ENCODE data around the gene BID.

Gene BID

GRCh38 chr22:17774206-17774925 lies at the start of gene BID:
Gene BID (minus strand): TSS chr22:17774469. CDS start chr22:17750116, 24,353 bp downstream.
- DNase-seq (ENCODE audit: insufficient read length, low spot score) (no peak), FAIRE-seq (peak; percentile 14)

DNA sequence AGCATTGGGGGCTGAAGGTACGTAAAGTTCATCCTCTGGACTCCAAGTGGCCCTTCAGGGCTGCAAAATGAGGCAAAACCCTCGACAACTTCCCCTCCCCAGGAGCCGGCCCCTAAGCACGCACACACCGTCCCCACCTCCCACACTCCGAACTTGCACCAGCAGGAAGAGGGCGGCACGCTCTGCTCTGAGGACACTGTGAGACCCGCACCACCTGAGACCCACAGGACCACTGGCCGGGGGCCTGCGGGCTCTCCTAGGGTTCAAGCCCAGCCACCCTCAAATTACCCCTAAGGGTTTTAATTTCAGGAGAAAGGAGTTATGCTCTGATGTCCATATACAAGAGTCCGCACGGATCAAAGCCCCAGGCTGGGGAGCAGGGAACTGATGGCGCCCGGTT lies 49.7 kb upstream of the BID start:
- FAIRE-seq (no peak), DNase-seq (ENCODE audit: insufficient read length, low spot score) (no peak)

- DNase-seq (ENCODE audit: insufficient read length, low spot score) (no peak), FAIRE-seq (no peak)
These were observed 49.0 kb upstream of the BID start for GRCh38 chr22:17823226-17823625.

DNA sequence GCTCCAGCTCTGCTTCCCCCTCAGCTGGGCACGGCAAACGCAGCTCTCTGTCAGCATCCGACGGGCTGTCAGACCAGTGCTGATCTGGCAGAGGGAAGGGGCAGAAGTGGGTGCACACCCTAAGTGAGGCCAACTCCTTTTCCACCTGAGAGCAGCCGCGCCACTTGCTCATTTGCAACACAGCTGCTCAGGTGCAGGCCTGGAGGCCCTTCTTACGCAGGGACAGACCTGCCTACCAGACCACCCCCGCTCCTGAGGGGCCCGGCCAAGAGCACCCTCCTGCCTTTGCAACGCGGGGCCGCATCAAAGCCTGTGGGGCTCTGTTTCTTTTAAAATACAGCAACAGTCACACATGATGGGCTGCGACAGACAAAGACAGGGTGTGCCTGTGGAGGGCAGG lies 47.8 kb upstream of the BID start:
- DNase-seq (ENCODE audit: insufficient read length, low spot score) (no peak), FAIRE-seq (no peak)

GRCh38 chr22:17820879-17821439 lies 46.7 kb upstream of the BID start:
- FAIRE-seq (no peak), DNase-seq (ENCODE audit: insufficient read length, low spot score) (no peak)

DNA sequence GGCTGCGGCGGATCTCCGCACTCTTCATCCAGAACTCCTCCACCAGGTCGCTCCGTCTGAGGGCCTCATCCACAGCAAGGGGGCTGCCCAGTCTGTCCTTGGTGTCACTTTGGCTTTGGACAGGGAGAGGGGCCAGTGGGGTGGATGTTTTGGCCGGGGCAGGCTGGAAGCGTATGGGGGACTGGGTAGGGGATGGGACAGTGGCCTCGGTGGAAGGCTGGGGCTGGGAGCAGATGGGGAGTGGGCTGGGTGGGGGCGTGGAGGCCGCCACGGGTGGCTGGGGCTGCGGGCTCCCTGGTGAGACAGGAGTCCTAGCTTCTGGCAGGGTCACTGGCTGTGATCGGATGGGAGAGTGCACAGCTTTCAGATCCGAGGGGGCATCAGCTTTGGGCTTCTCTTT lies 44.4 kb upstream of the BID start:
- DNase-seq (ENCODE audit: insufficient read length, low spot score) (no peak), FAIRE-seq (no peak)

GRCh38 chr22:17818180-17818579 lies 43.9 kb upstream of the BID start:
- no peak for DNase-seq (ENCODE audit: insufficient read length, low spot score)
- no peak for FAIRE-seq

DNA sequence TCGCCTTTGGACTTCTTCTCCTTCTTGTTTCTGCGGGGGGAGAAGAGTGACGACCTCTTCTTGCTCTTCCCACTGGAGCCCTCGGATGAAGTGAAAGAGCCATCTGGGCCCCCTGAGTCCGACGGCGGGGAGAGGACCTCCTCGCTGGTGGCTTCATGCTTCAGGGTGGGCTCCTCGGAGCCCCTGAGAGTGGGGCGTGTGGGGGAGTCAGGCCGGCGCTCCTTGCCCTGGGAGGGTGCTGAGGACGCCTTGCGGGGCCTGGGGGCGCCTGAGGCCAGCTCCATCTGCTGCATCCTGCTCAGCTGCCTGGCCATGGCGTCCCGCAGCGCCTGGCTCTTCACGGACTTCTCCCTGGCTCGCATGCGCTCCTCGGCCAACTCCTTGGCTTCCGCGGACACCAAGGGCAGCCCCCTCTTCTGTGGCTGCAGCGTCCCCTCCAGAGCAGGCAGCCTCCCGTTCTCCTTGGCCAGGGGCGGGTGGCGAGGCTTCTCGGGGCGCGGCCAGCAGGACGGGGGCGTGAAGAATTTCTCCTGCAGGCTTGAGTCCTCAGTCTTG lies 43.3 kb upstream of the BID start:
- FAIRE-seq (no peak), DNase-seq (ENCODE audit: insufficient read length, low spot score) (no peak)

GRCh38 chr22:17817079-17817478 lies 42.8 kb upstream of the BID start:
- FAIRE-seq (no peak), DNase-seq (ENCODE audit: insufficient read length, low spot score) (no peak)

GRCh38 chr22:17816649-17817048 lies 42.4 kb upstream of the BID start:
- FAIRE-seq (no peak), DNase-seq (ENCODE audit: insufficient read length, low spot score) (no peak)

DNA sequence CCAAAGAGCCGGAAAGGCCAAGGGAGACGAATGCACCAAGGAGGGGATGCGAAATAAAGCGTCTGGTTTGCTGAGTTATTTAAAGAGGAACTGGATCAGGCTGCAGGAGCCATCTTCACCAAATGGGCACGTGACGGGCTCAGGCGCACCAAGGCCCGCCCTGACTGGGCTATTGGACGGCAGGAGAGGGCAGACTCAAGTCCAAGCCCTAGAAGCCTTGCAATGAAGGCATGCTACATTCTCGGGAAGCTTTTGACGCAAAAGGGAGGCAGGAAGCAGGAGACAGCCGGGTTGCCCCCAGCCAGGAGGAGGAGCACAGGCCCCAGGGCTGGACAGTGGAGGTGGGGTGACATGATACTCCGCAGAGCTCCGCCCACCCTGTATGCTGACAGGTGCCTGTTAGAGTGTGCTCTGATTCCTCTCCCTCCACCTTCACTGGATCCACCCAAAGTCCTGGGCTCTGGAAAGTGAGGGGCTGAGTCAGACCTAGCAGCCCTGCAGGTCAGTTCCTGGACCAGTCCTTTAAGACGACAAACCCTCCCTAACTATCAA lies 41.5 kb upstream of the BID start:
- DNase-seq (ENCODE audit: insufficient read length, low spot score) = no peak
- FAIRE-seq = no peak

DNA sequence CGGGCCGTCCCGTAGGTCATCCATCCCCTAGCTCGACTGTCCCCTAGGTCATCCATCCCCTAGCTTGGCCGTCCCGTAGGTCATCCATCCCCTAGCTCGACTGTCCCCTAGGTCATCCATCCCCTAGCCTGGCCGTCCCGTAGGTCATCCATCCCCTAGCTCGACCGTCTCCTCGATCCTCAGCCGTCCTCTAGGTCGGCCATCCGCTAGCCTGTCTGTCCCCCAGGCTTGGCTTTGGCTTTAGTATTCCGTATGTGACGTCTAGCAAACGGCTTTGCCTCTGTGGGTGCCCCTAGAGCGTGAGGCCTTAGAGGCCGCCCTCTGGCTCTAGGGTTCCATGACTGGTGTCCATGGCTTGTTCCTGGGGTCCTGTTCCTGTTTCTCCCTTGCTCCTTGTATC lies 40.6 kb upstream of the BID start:
- no peak for FAIRE-seq
- DNase-seq (ENCODE audit: insufficient read length, low spot score) = no peak

GRCh38 chr22:17814084-17814483 lies 39.8 kb upstream of the BID start:
- FAIRE-seq = no peak
- no peak for DNase-seq (ENCODE audit: insufficient read length, low spot score)

DNA sequence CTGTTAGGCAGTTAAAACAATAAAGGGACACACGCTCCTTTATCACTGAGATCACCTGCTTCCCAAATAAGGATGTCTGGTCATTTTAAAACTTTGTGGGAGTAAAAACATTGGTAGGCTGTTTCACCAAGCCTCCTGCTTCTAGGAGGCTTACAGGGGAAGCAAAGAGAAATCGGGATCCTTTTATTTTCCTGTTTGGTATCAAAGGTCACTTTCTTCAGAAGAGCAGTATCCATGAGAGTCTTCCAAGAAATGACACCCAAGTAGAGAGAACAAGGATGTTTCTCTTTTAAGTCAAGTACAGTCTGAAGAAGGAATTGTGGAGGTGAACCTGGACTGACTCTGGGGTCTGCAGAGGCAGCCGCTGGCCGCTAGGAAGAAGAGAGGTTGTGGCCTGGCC lies 36.9 kb upstream of the BID start:
- no peak for DNase-seq (ENCODE audit: insufficient read length, low spot score)
- FAIRE-seq = no peak

DNA sequence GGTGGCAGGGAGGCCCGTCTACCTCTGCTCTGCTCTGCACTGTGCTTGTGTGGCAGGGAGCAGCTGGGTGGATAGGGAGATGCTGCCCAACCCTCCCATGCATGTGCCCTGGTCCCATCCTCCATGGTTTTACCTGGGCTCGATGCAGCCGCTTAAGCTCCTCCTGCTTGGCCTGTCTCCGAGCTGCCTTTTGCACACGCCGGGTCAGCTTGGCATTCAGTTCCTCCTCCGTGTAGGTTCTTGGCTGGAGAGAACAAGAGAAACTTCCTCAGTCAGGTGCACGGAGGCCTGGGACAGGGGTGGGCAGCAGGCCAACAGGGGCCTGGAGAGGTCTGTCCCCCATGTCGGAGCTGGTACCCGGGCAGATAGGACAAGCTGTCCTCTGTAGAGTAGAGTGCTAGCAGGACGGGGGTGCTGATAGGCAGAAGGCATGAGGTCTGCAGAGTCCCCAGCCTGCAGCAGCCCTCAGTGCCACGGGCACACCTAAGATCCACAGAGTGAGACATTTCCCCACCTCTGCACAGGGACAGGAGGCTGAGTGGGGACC lies 36.4 kb upstream of the BID start:
- no peak for FAIRE-seq
- no peak for DNase-seq (ENCODE audit: insufficient read length, low spot score)

- FAIRE-seq (no peak), DNase-seq (ENCODE audit: insufficient read length, low spot score) (no peak)
These were observed 34.6 kb upstream of the BID start for GRCh38 chr22:17808693-17809403.

DNA sequence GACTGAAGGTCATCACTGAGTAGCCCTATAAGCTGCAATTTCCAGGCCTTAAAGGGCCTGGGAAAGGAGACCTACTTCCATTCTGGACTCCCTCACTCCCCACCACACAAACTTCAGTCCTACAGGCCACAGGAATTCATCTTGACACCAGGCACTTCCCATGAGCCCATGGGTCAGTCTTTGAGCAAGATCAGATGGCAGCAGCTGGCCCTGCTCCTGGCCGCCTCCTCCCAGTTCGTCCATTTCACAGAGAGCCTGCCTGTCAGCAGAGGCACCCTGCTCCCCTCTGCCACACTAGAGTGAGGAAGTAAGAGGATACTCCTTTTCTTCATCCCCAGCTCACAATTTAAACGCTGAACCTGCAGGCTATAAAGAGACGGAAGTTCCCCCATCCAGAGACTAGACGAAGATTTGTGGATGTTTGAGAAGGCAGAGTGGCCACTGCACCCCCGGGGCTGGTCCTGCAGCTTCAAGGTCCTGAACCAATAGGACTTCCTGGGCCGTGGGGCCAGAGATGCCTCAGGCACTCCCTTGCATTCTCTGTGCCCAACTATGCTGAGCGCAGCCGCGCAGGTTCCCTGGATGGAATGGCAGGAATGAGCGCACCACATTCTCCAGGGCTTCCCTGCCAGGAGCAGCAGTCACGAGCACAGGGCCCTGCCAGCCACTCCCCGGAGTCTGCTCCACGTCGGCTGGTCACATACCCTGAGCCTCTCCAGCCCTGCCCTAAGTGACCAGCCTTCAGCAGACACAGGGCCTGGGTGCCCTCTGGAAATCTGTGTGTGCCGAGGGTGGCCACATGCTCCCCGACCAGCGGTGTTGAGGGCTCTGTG lies 33.5 kb upstream of the BID start:
- FAIRE-seq (no peak), DNase-seq (ENCODE audit: insufficient read length, low spot score) (no peak)

GRCh38 chr22:17807086-17807485 lies 32.8 kb upstream of the BID start:
- FAIRE-seq = no peak

DNA sequence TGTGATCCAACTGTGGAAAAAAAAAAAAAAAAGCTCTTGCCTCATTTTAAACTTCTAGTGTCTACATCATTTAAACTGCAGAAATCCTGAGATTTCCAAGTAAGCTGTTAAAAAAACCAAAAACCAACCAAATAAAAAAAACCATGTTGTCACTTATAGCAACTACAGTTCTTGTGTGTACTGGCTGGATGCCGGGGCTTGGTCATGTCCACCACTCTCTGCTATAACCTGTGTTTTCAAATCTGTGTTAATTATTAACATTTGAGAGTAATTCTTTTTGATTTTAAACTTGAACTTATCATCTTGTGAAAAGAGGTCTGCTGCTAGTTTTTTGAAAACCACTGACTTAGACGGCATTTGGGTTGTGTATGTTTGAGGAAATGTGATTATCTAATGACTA lies 32.2 kb upstream of the BID start:
- DNase-seq (ENCODE audit: insufficient read length, low spot score) (no peak), FAIRE-seq (no peak)

More at GRCh38 chr22:17807086-17807485, 32.8 kb upstream of the BID start:
- DNase-seq (ENCODE audit: insufficient read length, low spot score) = no peak

- no peak for FAIRE-seq
- DNase-seq (ENCODE audit: insufficient read length, low spot score) = no peak
These were observed 30.2 kb upstream of the BID start for GRCh38 chr22:17804331-17805080.

All from GM19239 (cell line).